Liver (tissue), 9 donors: Measurements from ENCODE around the gene RETREG1. TPM values are rescaled to one million over a fixed set of nuclear protein-coding genes. Genes with fewer than 3 reads are reported as not detected.

Experiments used
- DNase-seq: peaks from one replicate; pipeline ENCODE4 v3.0.0-alpha.2; 2017; ENCODE audit warnings: low spot score
- H3K27ac ChIP-seq, 2 donors: one replicate each; pipeline ENCODE4 v1.7.0; 2013; ENCODE audit warnings: inconsistent platforms in 2 of 2, low read length in 2 of 2, control low read depth in 1 of 2, low read depth in 1 of 2, mild to moderate bottlenecking in 1 of 2
- H3K27me3 ChIP-seq, 4 donors: one replicate each; pipeline versions ENCODE4 v1.6.1 to v1.7.0; 2013; ENCODE audit warnings: low read length in 3 of 4, inconsistent platforms in 1 of 4, mild to moderate bottlenecking in 1 of 4, moderate library complexity in 1 of 4; ENCODE audit not compliant: control insufficient read depth in 4 of 4, insufficient read depth in 4 of 4
- H3K36me3 ChIP-seq, 4 donors: one replicate each; pipeline versions ENCODE4 v1.6.1 to v1.7.0; 2013; ENCODE audit warnings: low read length in 3 of 4, mild to moderate bottlenecking in 3 of 4, low read depth in 1 of 4, moderate library complexity in 1 of 4; ENCODE audit not compliant: control insufficient read depth in 4 of 4, insufficient read depth in 3 of 4
- H3K4me1 ChIP-seq, 4 donors: one replicate each; pipeline versions ENCODE4 v1.6.1 to v1.7.0; 2013; ENCODE audit warnings: low read length in 3 of 4, mild to moderate bottlenecking in 3 of 4, moderate library complexity in 1 of 4; ENCODE audit not compliant: control insufficient read depth in 4 of 4, insufficient read depth in 4 of 4
- H3K4me3 ChIP-seq, 3 donors: one replicate each; pipeline versions ENCODE4 v1.6.1 to v1.7.0; 2013; ENCODE audit warnings: low read length in 3 of 3, control low read depth in 1 of 3, low read depth in 1 of 3, mild to moderate bottlenecking in 1 of 3
- H3K9ac ChIP-seq, 2 donors: one replicate each; pipeline ENCODE4 v1.7.0; 2013; ENCODE audit warnings: low read length in 2 of 2, mild to moderate bottlenecking in 2 of 2, moderate library complexity in 2 of 2, control low read depth in 1 of 2, low read depth in 1 of 2
- H3K9me3 ChIP-seq, 4 donors: one replicate each; pipeline versions ENCODE4 v1.6.1 to v1.7.0; 2013; ENCODE audit warnings: low read length in 3 of 4; ENCODE audit not compliant: control insufficient read depth in 4 of 4
- EGR1 ChIP-seq, 2 donors: IDR thresholded peaks; 2 replicates each; pipeline ENCODE4 v1.6.1; 2016 to 2018; ENCODE audit warnings: antibody characterized with exemption in 2 of 2, low read depth in 2 of 2
- FOXA1 ChIP-seq: IDR thresholded peaks from 2 replicates; pipeline ENCODE4 v1.6.1; 2016; ENCODE audit warnings: antibody characterized with exemption
- FOXA2 ChIP-seq: IDR thresholded peaks from 2 replicates; pipeline ENCODE4 v1.6.1; 2016; ENCODE audit warnings: antibody characterized with exemption
- GABPA ChIP-seq, 2 donors: IDR thresholded peaks in 1 of 2; conservative IDR thresholded peaks in 1 of 2; 2 replicates each; pipeline ENCODE4 v1.6.1; 2016; ENCODE audit warnings: antibody characterized with exemption in 2 of 2, mild to moderate bottlenecking in 1 of 2, moderate library complexity in 1 of 2
- HNF4A ChIP-seq, 2 donors: conservative IDR thresholded peaks; 2 replicates each; pipeline ENCODE4 v1.6.1; 2016; ENCODE audit warnings: antibody characterized with exemption in 2 of 2, mild to moderate bottlenecking in 2 of 2
- HNF4G ChIP-seq: IDR thresholded peaks from 2 replicates; pipeline ENCODE4 v1.6.1; 2016; ENCODE audit warnings: antibody characterized with exemption
- JUND ChIP-seq, 2 donors: IDR thresholded peaks; 2 replicates each; pipeline ENCODE4 v1.6.1; 2016; ENCODE audit warnings: antibody characterized with exemption in 2 of 2
- NR2F2 ChIP-seq: IDR thresholded peaks from 2 replicates; pipeline ENCODE4 v1.6.1; 2016; ENCODE audit warnings: antibody characterized with exemption
- RAD21 ChIP-seq, 2 donors: IDR thresholded peaks; 2 replicates each; pipeline ENCODE4 v1.6.1; 2016; ENCODE audit warnings: antibody characterized with exemption in 2 of 2, mild to moderate bottlenecking in 2 of 2
- RXRA ChIP-seq, 2 donors: IDR thresholded peaks; 2 replicates each; pipeline ENCODE4 v1.6.1; 2017 to 2018; ENCODE audit warnings: antibody characterized with exemption in 2 of 2, mild to moderate bottlenecking in 1 of 2
- SP1 ChIP-seq: IDR thresholded peaks from 2 replicates; pipeline ENCODE4 v1.6.1; 2018; ENCODE audit warnings: antibody characterized with exemption, mild to moderate bottlenecking
- TAF1 ChIP-seq: conservative IDR thresholded peaks from 2 replicates; pipeline ENCODE4 v1.6.1; 2016; ENCODE audit warnings: antibody characterized with exemption, mild to moderate bottlenecking
- YY1 ChIP-seq: IDR thresholded peaks from 2 replicates; pipeline ENCODE4 v1.6.1; 2016; ENCODE audit warnings: antibody characterized with exemption, mild to moderate bottlenecking
- WGBS: extraction: QIAGEN DNeasy Blood & Tissue Kit; methylation state at CpG from one replicate; pipeline ENCODE4 v1.1.7; 2013; 5-methylcytosine and 5-hydroxymethylcytosine counted together
- polyA plus RNA-seq, 2 donors: library from polyadenylated mRNA; stranded (reverse) in 1 of 2; unstranded in 1 of 2; fragments of 200-250 nt in 1 of 2; fragments of >200 nt in 1 of 2; fragmentation: Nextera tagmentation in 1 of 2; extraction: Ambion mirVana in 1 of 2; gene quantifications; one replicate each; pipeline versions ENCODE4 v1.2.1 to v1.2.3, GENCODE V29; 2013 to 2015
- total RNA-seq, 2 donors: library from RNA; depleted of rRNA; stranded (reverse); fragments of >200 nt; gene quantifications; one replicate each; pipeline ENCODE4 v1.2.3, GENCODE V29; 2014
- TF ChIP-seq, protein P1 (sequence below): fragments of 150-350 bp; IDR thresholded peaks from 2 replicates; pipeline ENCODE4 v1.5.1; 2017; ENCODE audit warnings: improper control_type of control experiment, low read depth, low read length; ENCODE audit not compliant: missing input control
- TF ChIP-seq, protein P2 (sequence below): IDR thresholded peaks from 2 replicates; pipeline ENCODE4 v1.6.1; 2016; ENCODE audit warnings: antibody characterized with exemption
- TF ChIP-seq, protein P3 (sequence below): IDR thresholded peaks from 2 replicates; pipeline ENCODE4 v1.6.1; 2016; ENCODE audit warnings: antibody characterized with exemption
- donor health status: healthy.
- donor health status: healthy.
- donor health status: healthy.
- donor health status: healthy.
- donor health status: healthy.

The RETREG1 gene
- total and polyA plus RNA-seq, 4 donors, result 0.70 to 28.1 (median 4.2) TPM

DNA sequence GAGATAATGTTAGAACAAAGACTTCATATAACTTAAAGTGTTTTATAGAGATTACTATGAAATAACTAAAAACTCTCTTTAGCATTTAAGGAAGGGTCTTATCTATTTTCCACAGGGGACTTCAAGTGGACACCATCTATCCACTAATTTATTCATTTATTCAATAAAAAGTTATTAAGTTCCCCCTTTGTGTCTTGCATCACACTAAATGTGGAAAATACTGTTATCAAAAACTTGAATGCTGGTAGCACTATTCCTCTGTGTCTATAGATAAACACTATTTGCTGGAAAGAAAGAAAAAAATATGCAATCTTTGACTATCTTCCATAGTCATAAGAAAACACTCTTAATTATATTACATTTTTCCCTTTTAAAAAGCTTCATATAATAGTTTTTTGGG is 131.1 kb downstream of the RETREG1 start:
- Histone ChIP-seq H3K9me3 (no peaks in the 10 kb centered on the region), H3K27ac (no peak overlapping the region), H3K36me3 (peaks cover 0 to 4% (median 0%) of the 10 kb centered on the region in 4 donors), H3K4me3 (no peak overlapping the region), H3K27me3 (no peaks in the 10 kb centered on the region), H3K4me1 (peaks cover 0 to 23% (median 9%) of the 10 kb centered on the region in 4 donors), H3K9ac (no peak overlapping the region)
- TF ChIP-seq, protein P1, sequence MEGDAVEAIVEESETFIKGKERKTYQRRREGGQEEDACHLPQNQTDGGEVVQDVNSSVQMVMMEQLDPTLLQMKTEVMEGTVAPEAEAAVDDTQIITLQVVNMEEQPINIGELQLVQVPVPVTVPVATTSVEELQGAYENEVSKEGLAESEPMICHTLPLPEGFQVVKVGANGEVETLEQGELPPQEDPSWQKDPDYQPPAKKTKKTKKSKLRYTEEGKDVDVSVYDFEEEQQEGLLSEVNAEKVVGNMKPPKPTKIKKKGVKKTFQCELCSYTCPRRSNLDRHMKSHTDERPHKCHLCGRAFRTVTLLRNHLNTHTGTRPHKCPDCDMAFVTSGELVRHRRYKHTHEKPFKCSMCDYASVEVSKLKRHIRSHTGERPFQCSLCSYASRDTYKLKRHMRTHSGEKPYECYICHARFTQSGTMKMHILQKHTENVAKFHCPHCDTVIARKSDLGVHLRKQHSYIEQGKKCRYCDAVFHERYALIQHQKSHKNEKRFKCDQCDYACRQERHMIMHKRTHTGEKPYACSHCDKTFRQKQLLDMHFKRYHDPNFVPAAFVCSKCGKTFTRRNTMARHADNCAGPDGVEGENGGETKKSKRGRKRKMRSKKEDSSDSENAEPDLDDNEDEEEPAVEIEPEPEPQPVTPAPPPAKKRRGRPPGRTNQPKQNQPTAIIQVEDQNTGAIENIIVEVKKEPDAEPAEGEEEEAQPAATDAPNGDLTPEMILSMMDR, result no peak
- DNase-seq, result no peak

DNA sequence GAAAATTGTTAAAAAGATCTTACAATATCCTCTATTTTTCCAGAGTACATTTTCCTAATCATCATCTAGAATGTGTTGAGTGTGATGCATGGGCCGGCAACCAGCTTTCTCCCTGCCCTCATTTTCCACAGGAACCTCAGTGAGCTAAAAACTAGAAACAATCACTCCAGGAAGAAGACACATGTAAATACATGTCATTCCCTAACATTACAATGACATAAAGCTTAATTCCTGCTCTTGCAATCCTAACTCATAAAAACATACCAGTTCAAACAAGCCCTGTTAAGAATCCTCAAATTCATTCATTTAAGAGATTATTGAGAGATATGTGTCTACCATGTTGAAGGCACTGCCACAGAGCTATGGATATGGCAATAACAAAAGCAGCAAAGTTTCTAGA is 132.7 kb downstream of the RETREG1 start:
- Histone ChIP-seq H3K27ac (no peak overlapping the region), H3K36me3 (peaks cover 0 to 5% (median 3%) of the 10 kb centered on the region in 4 donors), H3K9ac (no peak overlapping the region), H3K9me3 (no peaks in the 10 kb centered on the region), H3K27me3 (no peaks in the 10 kb centered on the region), H3K4me1 (peaks cover 0 to 23% (median 9%) of the 10 kb centered on the region in 4 donors), H3K4me3 (no peak overlapping the region)
- TF ChIP-seq EGR1 (IDR thresholded peaks at IDR 0.05; ENCODE audit: low read depth in 2 of 2), result no peak
- TF ChIP-seq TAF1, result no peak
- no peak for TF ChIP-seq FOXA1
- TF ChIP-seq, protein P1, result no peak
- no peak for TF ChIP-seq RAD21 (IDR thresholded peaks at IDR 0.05)
- no peak for TF ChIP-seq GABPA (IDR thresholded peaks at IDR 0.05 in 1 of 2, conservative IDR thresholded peaks at IDR 0.05 in 1 of 2)
- no peak for TF ChIP-seq RXRA (IDR thresholded peaks at IDR 0.05)
- TF ChIP-seq, protein P2, sequence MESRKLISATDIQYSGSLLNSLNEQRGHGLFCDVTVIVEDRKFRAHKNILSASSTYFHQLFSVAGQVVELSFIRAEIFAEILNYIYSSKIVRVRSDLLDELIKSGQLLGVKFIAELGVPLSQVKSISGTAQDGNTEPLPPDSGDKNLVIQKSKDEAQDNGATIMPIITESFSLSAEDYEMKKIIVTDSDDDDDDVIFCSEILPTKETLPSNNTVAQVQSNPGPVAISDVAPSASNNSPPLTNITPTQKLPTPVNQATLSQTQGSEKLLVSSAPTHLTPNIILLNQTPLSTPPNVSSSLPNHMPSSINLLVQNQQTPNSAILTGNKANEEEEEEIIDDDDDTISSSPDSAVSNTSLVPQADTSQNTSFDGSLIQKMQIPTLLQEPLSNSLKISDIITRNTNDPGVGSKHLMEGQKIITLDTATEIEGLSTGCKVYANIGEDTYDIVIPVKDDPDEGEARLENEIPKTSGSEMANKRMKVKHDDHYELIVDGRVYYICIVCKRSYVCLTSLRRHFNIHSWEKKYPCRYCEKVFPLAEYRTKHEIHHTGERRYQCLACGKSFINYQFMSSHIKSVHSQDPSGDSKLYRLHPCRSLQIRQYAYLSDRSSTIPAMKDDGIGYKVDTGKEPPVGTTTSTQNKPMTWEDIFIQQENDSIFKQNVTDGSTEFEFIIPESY, result no peak
- no peak for TF ChIP-seq NR2F2
- no peak for TF ChIP-seq JUND (IDR thresholded peaks at IDR 0.05)
- DNase-seq, result no peak
- WGBS, result 86% methylated on average over 1 of the region's 1 CpG

DNA sequence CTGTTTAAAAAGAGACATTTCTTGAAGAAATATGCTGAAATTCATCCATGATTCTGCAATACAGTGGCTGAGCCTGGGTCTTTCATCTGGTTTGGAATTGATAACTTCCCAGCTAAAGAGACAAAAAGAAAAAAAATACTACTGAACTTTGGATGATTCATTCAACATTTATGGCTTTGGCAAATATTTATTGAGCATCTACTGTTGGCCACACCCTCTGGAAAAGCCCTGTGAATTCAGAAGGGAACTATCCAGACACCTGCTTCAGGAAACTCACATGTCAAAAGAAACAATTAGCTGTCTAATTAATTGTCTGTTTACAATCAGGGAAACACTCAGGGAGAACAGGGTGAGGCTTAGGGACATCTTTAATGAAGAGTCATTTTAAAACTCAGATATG is 133.4 kb downstream of the RETREG1 start:
- H3K36me3 ChIP-seq, result peaks cover 0 to 5% (median 3%) of the 10 kb centered on the region in 4 donors
- DNase-seq, result no peak
- no peaks in the 10 kb centered on the region for H3K27me3 ChIP-seq
- H3K4me1 ChIP-seq, result peaks cover 0 to 23% (median 9%) of the 10 kb centered on the region in 4 donors
- H3K4me3 ChIP-seq, result no peak overlapping the region
- no peaks in the 10 kb centered on the region for H3K9me3 ChIP-seq
- no peak overlapping the region for H3K9ac ChIP-seq
- no peak overlapping the region for H3K27ac ChIP-seq
- TF ChIP-seq JUND (IDR thresholded peaks at IDR 0.05) (no peak), TAF1 (no peak), YY1 (no peak), FOXA2 (no peak), NR2F2 (no peak), HNF4A (conservative IDR thresholded peaks at IDR 0.05) (no peak), SP1 (no peak), HNF4G (no peak), RAD21 (IDR thresholded peaks at IDR 0.05) (no peak), EGR1 (IDR thresholded peaks at IDR 0.05; ENCODE audit: low read depth in 2 of 2) (no peak), FOXA1 (no peak), RXRA (IDR thresholded peaks at IDR 0.05) (no peak)
- TF ChIP-seq, protein P3, sequence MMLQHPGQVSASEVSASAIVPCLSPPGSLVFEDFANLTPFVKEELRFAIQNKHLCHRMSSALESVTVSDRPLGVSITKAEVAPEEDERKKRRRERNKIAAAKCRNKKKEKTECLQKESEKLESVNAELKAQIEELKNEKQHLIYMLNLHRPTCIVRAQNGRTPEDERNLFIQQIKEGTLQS, result no peak
- TF ChIP-seq, protein P1, result no peak
- TF ChIP-seq, protein P2, result no peak
